ENCODE results near the gene CHID1. TPM values are rescaled to one million over a fixed set of nuclear protein-coding genes. Genes with fewer than 3 reads are reported as not detected.

CHID1 gene
- total RNA-seq, 1 donor from 2014 or later = 88.3 TPM

DNA sequence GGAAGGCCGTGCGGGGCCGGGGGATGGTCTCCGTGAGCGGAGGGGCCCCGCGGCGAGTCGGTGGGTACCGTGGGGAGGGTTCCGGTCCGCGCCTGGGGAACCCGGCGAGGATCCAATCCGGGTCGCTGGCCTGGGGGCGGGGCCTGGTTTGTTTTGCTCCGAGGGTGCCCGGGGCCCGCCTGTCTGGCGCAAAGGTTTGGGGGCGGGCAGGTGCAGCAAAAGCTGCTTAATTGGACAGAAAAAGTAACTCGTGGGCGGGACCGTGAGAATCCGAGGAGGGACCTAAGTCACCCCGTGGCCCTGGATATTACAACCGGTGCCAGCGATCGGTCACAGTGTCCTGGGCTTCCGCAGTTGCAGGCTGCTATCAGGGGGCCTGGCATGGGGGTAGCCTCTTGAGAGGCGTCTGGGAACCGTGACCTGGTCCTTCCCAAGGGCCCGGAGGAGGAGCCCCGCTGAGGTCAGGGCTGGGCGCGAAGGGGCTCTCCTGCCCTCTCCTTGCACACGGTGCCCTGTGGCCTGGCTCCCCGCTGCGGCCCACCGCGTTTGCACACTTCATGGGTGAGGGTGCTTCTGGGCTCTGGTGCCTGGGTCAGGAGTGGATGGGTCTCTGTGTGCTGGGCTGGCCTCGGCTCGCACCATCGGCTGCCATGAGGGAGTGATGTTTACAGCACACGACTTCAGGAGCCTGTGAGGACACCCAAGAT, 90.5 kb downstream of the CHID1 start:
- peak in 1 of 2 experiments; percentile 60 for DNase-seq (ENCODE audit: low spot score in 2 of 2, unreplicated experiment in 2 of 2)
- TF ChIP-seq, protein P1, sequence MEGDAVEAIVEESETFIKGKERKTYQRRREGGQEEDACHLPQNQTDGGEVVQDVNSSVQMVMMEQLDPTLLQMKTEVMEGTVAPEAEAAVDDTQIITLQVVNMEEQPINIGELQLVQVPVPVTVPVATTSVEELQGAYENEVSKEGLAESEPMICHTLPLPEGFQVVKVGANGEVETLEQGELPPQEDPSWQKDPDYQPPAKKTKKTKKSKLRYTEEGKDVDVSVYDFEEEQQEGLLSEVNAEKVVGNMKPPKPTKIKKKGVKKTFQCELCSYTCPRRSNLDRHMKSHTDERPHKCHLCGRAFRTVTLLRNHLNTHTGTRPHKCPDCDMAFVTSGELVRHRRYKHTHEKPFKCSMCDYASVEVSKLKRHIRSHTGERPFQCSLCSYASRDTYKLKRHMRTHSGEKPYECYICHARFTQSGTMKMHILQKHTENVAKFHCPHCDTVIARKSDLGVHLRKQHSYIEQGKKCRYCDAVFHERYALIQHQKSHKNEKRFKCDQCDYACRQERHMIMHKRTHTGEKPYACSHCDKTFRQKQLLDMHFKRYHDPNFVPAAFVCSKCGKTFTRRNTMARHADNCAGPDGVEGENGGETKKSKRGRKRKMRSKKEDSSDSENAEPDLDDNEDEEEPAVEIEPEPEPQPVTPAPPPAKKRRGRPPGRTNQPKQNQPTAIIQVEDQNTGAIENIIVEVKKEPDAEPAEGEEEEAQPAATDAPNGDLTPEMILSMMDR (IDR thresholded peaks at IDR 0.05; ENCODE audit: unreplicated experiment) = no peak
- no peak overlapping the region for H3K27ac Mint-ChIP-seq

DNA sequence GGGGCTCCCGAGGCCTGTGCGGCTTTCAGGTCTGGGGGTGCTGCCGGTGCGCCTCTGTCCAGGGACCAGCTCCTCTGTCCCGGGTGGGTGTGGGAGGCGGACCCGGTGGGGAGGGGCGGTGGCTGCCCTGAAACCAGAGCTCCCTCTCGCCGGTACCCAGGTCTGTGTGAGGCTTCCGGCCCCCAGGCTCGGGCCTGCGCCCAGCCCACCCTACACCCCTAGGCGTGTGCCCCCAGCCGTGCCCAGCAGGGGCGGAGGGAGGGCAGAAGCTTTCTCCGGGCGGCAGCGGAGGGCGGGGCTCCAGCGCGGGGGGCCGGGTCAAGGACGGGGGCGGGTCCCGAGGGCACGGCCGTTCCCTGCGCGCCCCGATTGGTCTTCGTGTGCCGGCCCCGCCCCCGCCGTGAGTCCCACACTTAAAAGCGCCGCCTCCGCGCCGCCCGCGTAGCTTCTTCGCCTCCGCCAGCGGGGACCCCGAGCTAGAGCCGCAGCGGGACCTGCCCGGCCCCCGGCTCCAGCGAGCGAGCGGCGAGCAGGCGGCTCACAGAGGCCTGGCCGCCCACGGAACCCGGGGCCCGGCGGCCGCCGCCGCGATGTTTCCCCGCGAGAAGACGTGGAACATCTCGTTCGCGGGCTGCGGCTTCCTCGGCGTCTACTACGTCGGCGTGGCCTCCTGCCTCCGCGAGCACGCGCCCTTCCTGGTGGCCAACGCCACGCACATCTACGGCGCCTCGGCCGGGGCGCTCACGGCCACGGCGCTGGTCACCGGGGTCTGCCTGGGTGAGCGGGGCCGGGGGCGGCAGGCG, 91.3 kb downstream of the CHID1 start:
- Mint-ChIP-seq H3K9me3 (no peaks in the 10 kb centered on the region), H3K27ac (no peak overlapping the region)

More for the DNA sequence above, 90.5 kb downstream of the CHID1 start:
- H3K9me3 Mint-ChIP-seq = no peaks in the 10 kb centered on the region
- H3K27me3 Mint-ChIP-seq (ENCODE audit: low read depth) = no peaks in the 10 kb centered on the region
- H3K4me1 Mint-ChIP-seq = peaks cover 10% of the 10 kb centered on the region
- peak overlapping the region; percentile 78 for H3K4me3 Mint-ChIP-seq
- peaks cover 6% of the 10 kb centered on the region for H3K36me3 Mint-ChIP-seq

DNA sequence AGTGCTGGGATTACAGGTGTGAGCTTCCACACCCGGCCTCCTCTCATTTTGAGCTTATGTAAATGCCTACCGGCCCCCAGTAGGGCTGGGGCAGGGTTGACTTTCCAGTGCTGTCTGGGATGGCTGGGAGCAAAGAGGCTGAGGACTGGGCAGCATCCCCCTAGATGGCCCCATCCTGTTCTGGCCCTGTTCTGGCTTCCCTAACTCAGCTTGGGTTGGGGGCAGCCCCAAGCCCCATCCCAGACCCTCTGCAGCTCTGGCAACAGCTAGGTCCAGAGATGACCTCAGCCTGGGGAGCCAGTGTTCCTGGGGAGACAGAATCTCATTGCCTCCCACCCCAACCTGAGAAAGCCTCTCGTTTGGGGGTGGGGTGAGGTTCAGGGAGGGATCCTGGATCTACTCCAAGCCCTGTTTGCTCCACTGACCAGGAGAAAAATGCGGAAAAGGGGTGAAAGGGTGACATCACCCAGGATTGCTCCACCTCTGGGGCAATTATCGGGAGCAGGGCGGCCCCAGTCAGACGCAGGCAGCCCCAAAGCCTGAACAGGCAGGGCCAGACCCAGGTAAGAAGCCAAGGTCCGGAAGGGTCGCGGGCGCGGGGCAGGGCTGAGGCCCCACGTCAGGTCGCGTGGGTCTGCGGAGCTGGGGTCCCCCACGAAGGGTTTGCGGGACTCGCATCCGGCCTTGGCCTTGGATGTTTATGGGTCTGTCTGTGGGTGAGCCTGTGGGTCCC, 92.0 kb downstream of the CHID1 start, which contains the start of gene PNPLA2:
PNPLA2 (plus strand) TSS at position 519 of the 733 bp plus-strand sequence. CDS start 805 bp downstream, outside the sequence.
- H3K4me1 Mint-ChIP-seq = peaks cover 10% of the 10 kb centered on the region
- H3K9me3 Mint-ChIP-seq = no peaks in the 10 kb centered on the region
- H3K36me3 Mint-ChIP-seq = peaks cover 4% of the 10 kb centered on the region
- no peaks in the 10 kb centered on the region for H3K27me3 Mint-ChIP-seq (ENCODE audit: low read depth)
- TF ChIP-seq, protein P1 (IDR thresholded peaks at IDR 0.05; ENCODE audit: unreplicated experiment) = no peak
- H3K27ac Mint-ChIP-seq = no peak within 1 kb of the TSS
- H3K4me3 Mint-ChIP-seq = peak within 1 kb of the TSS; percentile 78
- no peak for DNase-seq (ENCODE audit: low spot score in 2 of 2, unreplicated experiment in 2 of 2)

More for the DNA sequence above, 91.3 kb downstream of the CHID1 start:
- TF ChIP-seq, protein P1 (IDR thresholded peaks at IDR 0.05; ENCODE audit: unreplicated experiment) = peak; percentile 14
- peak; percentile 85 to 90 for DNase-seq (ENCODE audit: low spot score in 2 of 2, unreplicated experiment in 2 of 2)
- Mint-ChIP-seq H3K4me3 (peak overlapping the region; percentile 78), H3K36me3 (peaks cover 2% of the 10 kb centered on the region), H3K4me1 (peaks cover 10% of the 10 kb centered on the region), H3K27me3 (ENCODE audit: low read depth) (no peaks in the 10 kb centered on the region)

Other genes with a start within 250 kb of the CHID1 start
- 59.6 to 64.9 TPM (median 64.0 TPM) in 3 replicates for gene DEAF1, start 215.6 kb downstream of the CHID1 start, total RNA-seq
- gene TMEM80, start 215.0 kb downstream of the CHID1 start, total RNA-seq = 25.7 to 30.7 TPM (median 28.7 TPM) in 3 replicates
- gene EPS8L2, start 204.6 kb downstream of the CHID1 start, total RNA-seq = 105 to 112 TPM (median 111 TPM) in 3 replicates
- gene TALDO1, start 163.3 kb downstream of the CHID1 start, total RNA-seq = 86.9 to 97.5 TPM (median 89.7 TPM) in 3 replicates
- 81.1 to 91.2 TPM (median 83.9 TPM) in 3 replicates for gene GATD1, start 133.3 kb downstream of the CHID1 start, total RNA-seq
- gene CEND1, start 120.7 kb downstream of the CHID1 start, total RNA-seq = not detected in 3 replicates
- gene SLC25A22, start 112.5 kb downstream of the CHID1 start, total RNA-seq = 34.3 to 37.2 TPM (median 35.7 TPM) in 3 replicates
- 40.1 to 43.7 TPM (median 43.1 TPM) in 3 replicates for gene PIDD1, start 105.6 kb downstream of the CHID1 start, total RNA-seq
- 1,651 to 1,738 TPM (median 1,657 TPM) in 3 replicates for gene RPLP2, start 100.8 kb downstream of the CHID1 start, total RNA-seq
- gene PNPLA2, start 91.9 kb downstream of the CHID1 start, total RNA-seq = 41.3 to 50.9 TPM (median 50.0 TPM) in 3 replicates
- 9.9 to 10.6 TPM (median 10.0 TPM) in 3 replicates for gene CRACR2B, start 82.9 kb downstream of the CHID1 start, total RNA-seq
- 125 to 142 TPM (median 140 TPM) in 3 replicates for gene CD151, start 77.9 kb downstream of the CHID1 start, total RNA-seq
- gene POLR2L, start 68.3 kb downstream of the CHID1 start, total RNA-seq = 78.7 to 80.2 TPM (median 79.8 TPM) in 3 replicates
- 94.1 to 98.8 TPM (median 96.6 TPM) in 3 replicates for gene TSPAN4, start 68.0 kb downstream of the CHID1 start, total RNA-seq
- 74.9 to 89.1 TPM (median 86.6 TPM) in 3 replicates for gene AP2A2, start 15.1 kb upstream of the CHID1 start, total RNA-seq
- gene MUC6, start 125.9 kb upstream of the CHID1 start, total RNA-seq = not detected in 3 replicates
- 0.02 to 0.07 TPM (median 0.04 TPM) in 3 replicates for gene MUC2, start 164.1 kb upstream of the CHID1 start, total RNA-seq
- gene MUC5AC, start 247.1 kb upstream of the CHID1 start, total RNA-seq = not detected in 3 replicates